PFSK-1 (cell line): ENCODE measurements around the gene THSD4.

Experiments used
- POLR2AphosphoS5 ChIP-seq: IDR thresholded peaks from 2 replicates; pipeline ENCODE4 v1.6.1; 2012; ENCODE audit warnings: low read depth, mild to moderate bottlenecking, control low read depth, low read length, moderate library complexity
- REST ChIP-seq, 2 experiments: IDR thresholded peaks; 2 replicates each; pipeline versions ENCODE4 v1.6.1 to v1.8.0; 2011 to 2012; ENCODE audit warnings: low read depth in 2 of 2, low read length in 2 of 2, control low read depth in 1 of 2, inconsistent platforms in 1 of 2, mild to moderate bottlenecking in 1 of 2, moderate library complexity in 1 of 2; ENCODE audit not compliant: insufficient read depth in 1 of 2
- TAF1 ChIP-seq: IDR thresholded peaks from 2 replicates; pipeline ENCODE4 v1.6.1; 2012; ENCODE audit warnings: low read length, control low read depth, borderline replicate concordance; ENCODE audit not compliant: insufficient read depth

- TF ChIP-seq POLR2AphosphoS5 (no peak), TAF1 (no peak), REST (IDR thresholded peaks at IDR 0.05; ENCODE audit: insufficient read depth in 1 of 2, low read depth in 2 of 2, low read length in 2 of 2) (no peak)
Observed at GRCh38 chr15:71083349-71083748, 31.9 kb upstream of the THSD4 start.
